Chondrocyte (in vitro differentiated cells): ENCODE data around the gene RBM27. TPM values are rescaled to one million over a fixed set of nuclear protein-coding genes. Genes with fewer than 3 reads are reported as not detected.

Experiments
- DNase-seq: peaks from one replicate; pipeline ENCODE4 v3.0.0; 2021; ENCODE audit warnings: mixed read lengths, low spot score
- H3K27ac Mint-ChIP-seq: one replicate; pipeline ENCODE4 v1.8.0; 2021; ENCODE audit warnings: mild to moderate bottlenecking, moderate library complexity, mixed read lengths; ENCODE audit not compliant: unreplicated experiment
- H3K27me3 Mint-ChIP-seq: 2 replicates; pipeline ENCODE4 v1.8.0; 2021; ENCODE audit warnings: low read depth, mixed read lengths
- H3K36me3 Mint-ChIP-seq: 2 replicates; pipeline ENCODE4 v1.8.0; 2021; ENCODE audit warnings: low read depth, mixed read lengths
- H3K4me1 Mint-ChIP-seq: 2 replicates; pipeline ENCODE4 v1.8.0; 2021; ENCODE audit warnings: low read depth, mild to moderate bottlenecking, mixed read lengths
- H3K4me3 Mint-ChIP-seq: one replicate; pipeline ENCODE4 v1.8.0; 2021; ENCODE audit warnings: mild to moderate bottlenecking, moderate library complexity, mixed read lengths; ENCODE audit not compliant: unreplicated experiment
- H3K9me3 Mint-ChIP-seq: 2 replicates; pipeline ENCODE4 v1.8.0; 2021; ENCODE audit warnings: low read depth, mixed read lengths
- long read RNA-seq: library from polyadenylated mRNA; stranded (forward); transcript quantifications from one replicate; pipeline ENCODE4 v2.0.0, GENCODE V29; 2021
- total RNA-seq: library from RNA; stranded (reverse); gene quantifications from 3 replicates; pipeline ENCODE4 v1.2.1, GENCODE V29; 2021
- TF ChIP-seq, protein P1 (sequence below): fragments of 200-600 bp; sonication (generic); IDR thresholded peaks from 2 replicates; pipeline ENCODE4 v1.5.0; 2021; ENCODE audit warnings: antibody characterized with exemption, mild to moderate bottlenecking, moderate library complexity

RBM27 gene
- total RNA-seq = 12.2 to 13.8 TPM (median 13.3 TPM) in 3 replicates
- long read RNA-seq, full-length matches to known transcripts = 3 of 7 reads
- long read RNA-seq, partial matches to known transcripts = 4 of 7 reads
- long read RNA-seq, other reads (novel, unspliced or antisense) = 0 of 7 reads

DNA sequence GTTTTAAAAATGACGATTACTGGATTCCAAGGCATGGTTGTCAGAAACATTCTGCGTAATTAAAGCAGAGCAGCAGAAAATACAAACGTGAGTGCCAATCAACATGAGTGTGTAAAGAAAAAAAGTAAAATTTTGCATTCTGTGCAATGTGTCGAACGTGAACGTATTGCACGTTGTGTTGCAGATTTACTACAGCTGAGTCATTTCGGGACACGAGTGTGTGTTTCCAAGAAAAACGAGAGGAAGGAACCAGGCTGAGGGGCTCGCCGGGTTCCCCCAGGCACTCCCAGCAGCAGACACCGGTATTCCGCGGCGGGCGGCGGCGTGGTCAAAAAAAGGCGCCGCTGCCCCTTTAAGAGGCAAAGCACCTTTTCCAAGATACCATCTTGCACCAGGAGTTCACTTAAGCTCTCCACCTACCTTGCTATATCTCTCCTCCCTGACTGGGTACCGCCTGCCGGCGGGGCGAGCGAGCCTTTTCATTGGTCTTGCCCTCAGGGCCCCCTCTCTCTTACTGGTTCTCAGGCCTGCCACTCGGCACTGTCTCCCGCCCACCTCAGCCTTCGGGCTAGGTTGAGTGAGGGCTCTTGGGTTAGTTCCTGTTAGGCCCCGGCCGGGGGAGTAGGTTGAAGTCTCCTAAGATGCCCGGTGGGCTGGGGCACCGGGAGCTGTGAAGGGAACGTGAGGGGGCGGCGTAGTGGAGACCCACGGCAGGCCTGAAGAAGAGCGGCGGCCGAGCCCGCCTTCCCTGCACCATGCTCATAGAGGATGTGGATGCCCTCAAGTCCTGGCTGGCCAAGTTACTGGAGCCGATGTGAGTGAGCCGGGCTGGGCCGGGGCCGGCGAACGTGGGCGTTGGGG, at the start of gene RBM27:
Gene RBM27 (plus strand): TSS at position 595 of the 861 bp plus-strand sequence. CDS start 161 bp downstream, at position 756.
- TF ChIP-seq, protein P1, sequence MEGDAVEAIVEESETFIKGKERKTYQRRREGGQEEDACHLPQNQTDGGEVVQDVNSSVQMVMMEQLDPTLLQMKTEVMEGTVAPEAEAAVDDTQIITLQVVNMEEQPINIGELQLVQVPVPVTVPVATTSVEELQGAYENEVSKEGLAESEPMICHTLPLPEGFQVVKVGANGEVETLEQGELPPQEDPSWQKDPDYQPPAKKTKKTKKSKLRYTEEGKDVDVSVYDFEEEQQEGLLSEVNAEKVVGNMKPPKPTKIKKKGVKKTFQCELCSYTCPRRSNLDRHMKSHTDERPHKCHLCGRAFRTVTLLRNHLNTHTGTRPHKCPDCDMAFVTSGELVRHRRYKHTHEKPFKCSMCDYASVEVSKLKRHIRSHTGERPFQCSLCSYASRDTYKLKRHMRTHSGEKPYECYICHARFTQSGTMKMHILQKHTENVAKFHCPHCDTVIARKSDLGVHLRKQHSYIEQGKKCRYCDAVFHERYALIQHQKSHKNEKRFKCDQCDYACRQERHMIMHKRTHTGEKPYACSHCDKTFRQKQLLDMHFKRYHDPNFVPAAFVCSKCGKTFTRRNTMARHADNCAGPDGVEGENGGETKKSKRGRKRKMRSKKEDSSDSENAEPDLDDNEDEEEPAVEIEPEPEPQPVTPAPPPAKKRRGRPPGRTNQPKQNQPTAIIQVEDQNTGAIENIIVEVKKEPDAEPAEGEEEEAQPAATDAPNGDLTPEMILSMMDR = no peak
- DNase-seq = peak; percentile 99
- no peaks in the 10 kb centered on the region for H3K27me3 Mint-ChIP-seq
- no peaks in the 10 kb centered on the region for H3K36me3 Mint-ChIP-seq
- no peak within 1 kb of the TSS for H3K27ac Mint-ChIP-seq
- H3K4me1 Mint-ChIP-seq = peaks cover 11% of the 10 kb centered on the region
- no peaks in the 10 kb centered on the region for H3K9me3 Mint-ChIP-seq
- no peak within 1 kb of the TSS for H3K4me3 Mint-ChIP-seq

DNA sequence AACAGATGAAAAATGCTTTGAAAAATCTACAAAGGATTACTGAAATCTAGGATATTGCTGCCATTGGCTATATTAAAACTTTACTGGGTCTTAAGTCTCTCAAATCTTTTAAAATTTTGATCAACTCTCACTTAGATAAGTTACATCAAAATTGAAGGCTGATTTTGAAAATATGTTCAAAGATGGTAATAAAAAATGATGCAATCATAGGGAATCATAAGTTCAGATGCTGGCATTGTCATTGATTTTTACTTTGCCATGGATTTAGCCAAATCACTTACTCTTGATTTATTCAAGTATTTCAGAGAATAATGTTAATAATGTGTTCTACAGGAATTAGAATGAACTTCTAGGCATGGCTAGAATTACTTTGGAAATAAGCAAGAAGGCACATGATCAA, 45.1 kb upstream of the RBM27 start:
- Mint-ChIP-seq H3K27ac (no peak overlapping the region), H3K9me3 (no peaks in the 10 kb centered on the region), H3K4me1 (no peaks in the 10 kb centered on the region), H3K27me3 (no peaks in the 10 kb centered on the region), H3K36me3 (peaks cover 45% of the 10 kb centered on the region), H3K4me3 (no peak overlapping the region)
- TF ChIP-seq, protein P1 = no peak
- DNase-seq = no peak

GRCh38 chr5:146164382-146164781, 39.0 kb upstream of the RBM27 start:
- no peak overlapping the region for H3K27ac Mint-ChIP-seq
- TF ChIP-seq, protein P1 = no peak
- DNase-seq = no peak
- no peaks in the 10 kb centered on the region for H3K9me3 Mint-ChIP-seq
- H3K36me3 Mint-ChIP-seq = peaks cover 46% of the 10 kb centered on the region
- H3K4me1 Mint-ChIP-seq = peaks cover 10% of the 10 kb centered on the region
- H3K27me3 Mint-ChIP-seq = no peaks in the 10 kb centered on the region
- no peak overlapping the region for H3K4me3 Mint-ChIP-seq

GRCh38 chr5:146165460-146165859, 37.9 kb upstream of the RBM27 start:
- Mint-ChIP-seq H3K4me1 (peaks cover 10% of the 10 kb centered on the region), H3K27ac (peak overlapping the region; percentile 8), H3K4me3 (no peak overlapping the region), H3K36me3 (peaks cover 48% of the 10 kb centered on the region), H3K27me3 (no peaks in the 10 kb centered on the region), H3K9me3 (no peaks in the 10 kb centered on the region)
- TF ChIP-seq, protein P1 = no peak
- DNase-seq = no peak

- TF ChIP-seq, protein P1 = no peak
- Mint-ChIP-seq H3K27me3 (no peaks in the 10 kb centered on the region), H3K4me1 (peaks cover 10% of the 10 kb centered on the region), H3K4me3 (no peak overlapping the region), H3K27ac (no peak overlapping the region), H3K9me3 (no peaks in the 10 kb centered on the region), H3K36me3 (peaks cover 50% of the 10 kb centered on the region)
- DNase-seq = no peak
Measured at GRCh38 chr5:146165903-146166302, 37.5 kb upstream of the RBM27 start.
